Hindlimb muscle (tissue), 1 donor: Measurements from ENCODE around the gene CXCL11. TPM values are rescaled to one million over a fixed set of nuclear protein-coding genes. Genes with fewer than 3 reads are reported as not detected.
"Not testable (repeated sequence)": the region's sequence is repeated elsewhere in the genome, so short reads cannot be mapped to it uniquely, and the experiment has no call there.

Experiments
- DNase-seq: peaks from one replicate; pipeline ENCODE4 v3.0.0-alpha.2; 2013
- polyA plus RNA-seq: library from polyadenylated mRNA; unstranded; fragments of 120-200 nt; gene quantifications from one replicate; pipeline ENCODE4 v1.2.1, GENCODE V29; 2013; ENCODE audit not compliant: insufficient read length

The CXCL11 gene
- polyA plus RNA-seq, 1 donor = not detected

DNA sequence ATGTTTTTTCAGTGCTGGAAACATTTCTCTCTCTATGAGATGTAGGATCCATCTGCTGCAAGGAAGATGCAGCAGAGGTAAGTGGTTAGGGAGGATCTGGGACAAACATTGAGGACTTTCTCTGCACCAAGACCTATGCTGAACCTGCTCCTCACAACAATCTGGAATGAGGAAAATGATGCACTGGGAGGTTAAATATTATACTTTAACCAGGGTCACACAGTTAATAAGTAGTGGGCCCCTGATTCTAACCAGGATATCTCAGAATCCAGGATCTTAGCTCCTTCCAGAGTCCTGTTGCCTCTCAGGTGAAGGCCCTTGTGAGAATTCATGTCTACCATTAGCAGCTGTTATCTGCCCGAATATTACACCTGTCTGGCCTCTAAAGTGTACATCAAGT is 35.6 kb downstream of the CXCL11 start:
- no peak for DNase-seq

DNA sequence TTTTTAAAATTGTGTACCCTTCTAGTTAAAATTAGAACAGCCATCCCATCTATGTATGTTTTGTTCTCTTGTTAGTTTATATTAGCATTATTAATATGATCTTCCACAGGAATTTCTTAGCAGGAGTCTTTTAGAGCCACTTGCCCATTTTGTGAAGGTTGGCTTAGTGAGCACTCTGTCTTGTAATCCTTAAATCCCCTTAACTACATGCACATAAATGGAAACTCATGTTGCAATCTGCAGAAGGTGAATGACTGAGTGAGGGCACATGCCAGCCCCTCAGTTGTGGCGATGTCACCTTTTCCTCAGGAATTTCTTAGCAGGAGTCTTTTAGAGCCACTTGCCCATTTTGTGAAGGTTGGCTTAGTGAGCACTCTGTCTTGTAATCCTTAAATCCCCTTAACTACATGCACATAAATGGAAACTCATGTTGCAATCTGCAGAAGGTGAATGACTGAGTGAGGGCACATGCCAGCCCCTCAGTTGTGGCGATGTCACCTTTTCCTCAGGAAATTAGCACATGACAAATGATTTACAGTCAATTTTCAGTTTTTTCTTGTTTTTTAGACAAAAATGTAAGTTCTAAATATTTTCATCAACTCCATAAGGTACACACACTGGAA is 37.2 kb downstream of the CXCL11 start:
- not testable (repeated sequence) for DNase-seq

DNA sequence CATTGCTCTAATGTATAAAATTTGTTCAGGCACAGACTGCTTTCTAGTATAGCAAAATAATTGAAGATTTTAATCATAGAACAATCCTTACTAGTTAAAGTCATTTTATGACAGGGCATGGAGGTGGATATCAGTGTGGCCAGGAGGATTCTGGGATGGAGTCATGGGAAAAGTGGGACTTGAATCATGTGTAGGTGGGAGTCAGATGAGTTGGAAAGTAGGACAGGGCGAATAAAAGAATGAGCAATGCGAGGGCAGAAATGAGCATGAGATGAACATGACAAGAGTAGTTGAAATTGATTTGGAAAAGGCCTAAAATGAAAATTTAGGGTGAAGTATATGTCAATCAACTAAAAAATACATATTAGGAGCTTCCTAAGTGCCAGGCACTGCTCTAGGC is 37.9 kb downstream of the CXCL11 start:
- DNase-seq = no peak

DNA sequence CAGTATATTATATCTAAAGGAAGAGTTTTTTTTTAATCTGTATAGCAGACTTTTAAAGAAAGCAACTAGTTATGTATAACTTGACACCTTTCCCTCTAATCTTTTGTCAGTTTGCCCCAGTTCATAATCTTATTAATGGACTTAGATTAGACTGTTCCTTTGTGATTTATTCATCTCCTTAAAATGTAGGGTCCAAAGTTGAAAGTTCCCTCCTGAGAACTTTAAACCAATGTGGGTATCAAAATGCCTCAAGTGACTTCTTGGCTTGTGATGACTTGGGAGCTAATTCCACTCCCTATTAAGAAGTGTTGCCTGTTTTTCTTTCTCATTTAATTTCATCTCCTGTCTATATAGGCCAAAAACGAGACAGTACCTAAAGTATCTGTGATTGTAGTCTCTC is 38.8 kb downstream of the CXCL11 start:
- DNase-seq = no peak

DNA sequence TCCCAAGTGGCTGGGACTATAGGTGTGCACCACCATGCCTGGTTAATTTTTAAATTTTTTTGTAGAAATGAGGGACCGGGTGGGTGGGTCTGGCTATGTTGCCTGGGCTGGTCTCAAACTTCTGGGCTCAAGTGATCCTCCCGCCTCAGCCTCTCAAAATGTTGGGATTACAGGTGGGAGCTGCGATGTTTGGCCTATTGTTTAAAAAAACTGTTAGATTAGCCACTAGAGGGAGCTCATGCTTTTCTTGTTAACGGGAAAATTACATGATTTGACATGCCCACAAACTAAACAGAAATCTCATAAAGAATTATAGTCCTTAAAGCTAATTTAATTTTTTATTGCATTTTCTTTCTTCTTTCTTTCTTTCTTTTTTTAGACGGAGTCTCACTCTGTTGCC is 40.1 kb downstream of the CXCL11 start:
- peak; percentile 48 for DNase-seq

DNA sequence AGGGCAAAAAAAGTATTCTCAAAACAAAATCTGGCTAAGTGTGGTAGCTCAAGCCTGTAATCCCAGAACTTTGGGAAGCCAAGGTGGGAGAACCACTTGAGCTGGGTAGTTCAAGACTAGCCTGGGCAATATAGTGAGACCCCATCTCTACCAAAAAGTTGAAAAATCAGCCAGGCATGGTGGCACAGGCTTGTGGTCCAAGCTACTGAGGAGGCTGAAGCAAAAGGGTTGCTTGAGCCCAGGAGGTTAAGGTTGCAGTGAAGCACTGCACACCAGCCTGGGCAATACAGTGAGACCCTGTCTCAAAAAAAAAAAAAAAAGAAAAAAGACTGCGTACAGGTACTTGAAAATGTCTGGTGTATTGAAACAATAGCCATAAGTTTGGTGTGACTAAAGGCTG is 43.4 kb downstream of the CXCL11 start:
- no peak for DNase-seq

DNA sequence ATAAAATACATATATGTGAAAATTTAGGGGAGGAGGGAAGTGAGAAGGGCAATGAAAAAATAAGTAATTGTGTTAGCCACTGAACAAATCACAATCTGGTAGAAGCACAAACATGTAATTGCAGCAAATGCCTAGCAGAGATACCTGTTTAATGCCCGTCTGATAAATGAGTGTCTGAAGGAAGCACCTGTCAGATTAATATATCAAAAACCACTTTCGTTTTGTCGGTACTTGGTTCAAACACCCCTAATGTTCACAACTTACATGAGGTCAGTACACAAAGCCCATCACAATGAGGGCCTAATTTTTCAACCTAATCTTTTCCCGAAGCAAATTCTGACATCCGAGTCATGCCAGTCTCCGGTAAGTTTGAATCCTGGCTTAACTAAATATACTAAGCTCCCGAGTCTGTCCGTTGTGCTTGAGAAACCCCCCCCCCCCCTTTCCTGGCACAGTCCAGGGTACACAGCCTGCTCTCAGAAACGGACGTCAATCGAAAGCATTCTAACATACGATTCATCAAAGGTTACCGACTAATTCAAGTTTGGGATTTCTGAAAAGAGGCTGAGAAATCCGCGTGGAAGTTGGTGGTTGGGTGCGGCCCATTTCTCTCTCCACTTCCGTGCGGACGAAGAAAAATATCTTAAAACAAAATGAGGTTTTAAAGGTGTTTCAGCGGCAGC is 45.9 kb downstream of the CXCL11 start:
- DNase-seq = peak; percentile 14

DNA sequence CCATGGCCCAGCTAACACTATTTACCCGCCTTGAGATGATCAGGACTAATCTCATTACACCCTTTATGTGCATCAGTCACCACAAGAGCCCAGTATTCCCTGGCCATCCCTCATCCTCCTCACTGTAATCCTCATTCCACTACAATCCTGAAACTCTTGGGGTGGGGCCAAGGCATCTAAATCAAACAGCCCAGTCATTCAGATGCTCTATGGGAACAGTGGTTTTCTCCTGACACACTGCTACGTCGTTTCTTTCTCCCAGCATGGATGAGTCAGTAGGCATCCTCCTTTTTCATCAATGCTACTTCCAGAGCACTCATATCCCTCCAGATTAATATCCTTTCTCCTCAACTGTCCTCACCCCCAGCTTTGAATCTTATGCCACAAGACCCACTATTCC is 50.8 kb downstream of the CXCL11 start:
- DNase-seq = no peak

Other genes with a start within 250 kb of the CXCL11 start
- gene PPEF2, start 133.6 kb downstream of the CXCL11 start, polyA plus RNA-seq = 0.06 TPM
- 14.7 TPM for gene NAAA, start 95.1 kb downstream of the CXCL11 start, polyA plus RNA-seq
- gene SDAD1, start 45.1 kb downstream of the CXCL11 start, polyA plus RNA-seq = 26.7 TPM
- gene CXCL9, start 28.6 kb downstream of the CXCL11 start, polyA plus RNA-seq = 0.06 TPM
- 0.34 TPM for gene CXCL10, start 12.6 kb downstream of the CXCL11 start, polyA plus RNA-seq
- gene ART3, start 38.6 kb upstream of the CXCL11 start, polyA plus RNA-seq = 36.1 TPM
- 32.4 TPM for gene NUP54, start 112.3 kb upstream of the CXCL11 start, polyA plus RNA-seq
- gene SCARB2, start 177.8 kb upstream of the CXCL11 start, polyA plus RNA-seq = 123 TPM
- 0.92 TPM for gene FAM47E, start 215.7 kb upstream of the CXCL11 start, polyA plus RNA-seq